ENCODE data around the gene GRM8.

GRCh38 chr7:127146746-127147536 is 105.8 kb downstream of the GRM8 start:
- TF ChIP-seq POLR2A (IDR thresholded peaks at IDR 0.05): no peak
- TF ChIP-seq CTCF (IDR thresholded peaks at IDR 0.05): no peak
